Skin of body (tissue), 2 donors: ENCODE results near the gene RRP1. TPM values are rescaled to one million over a fixed set of nuclear protein-coding genes. Genes with fewer than 3 reads are reported as not detected.

Experiments
- DNase-seq: peaks from one replicate; lab custom pipeline; 2025; lab: John Stamatoyannopoulos, UW
- total RNA-seq: library from RNA; depleted of rRNA; stranded (reverse); fragments of >200 nt; gene quantifications from one replicate; pipeline ENCODE4 v1.2.3, GENCODE V29; 2014

RRP1 gene
- total RNA-seq, 1 donor from 2014 or later = 17.8 TPM

DNA sequence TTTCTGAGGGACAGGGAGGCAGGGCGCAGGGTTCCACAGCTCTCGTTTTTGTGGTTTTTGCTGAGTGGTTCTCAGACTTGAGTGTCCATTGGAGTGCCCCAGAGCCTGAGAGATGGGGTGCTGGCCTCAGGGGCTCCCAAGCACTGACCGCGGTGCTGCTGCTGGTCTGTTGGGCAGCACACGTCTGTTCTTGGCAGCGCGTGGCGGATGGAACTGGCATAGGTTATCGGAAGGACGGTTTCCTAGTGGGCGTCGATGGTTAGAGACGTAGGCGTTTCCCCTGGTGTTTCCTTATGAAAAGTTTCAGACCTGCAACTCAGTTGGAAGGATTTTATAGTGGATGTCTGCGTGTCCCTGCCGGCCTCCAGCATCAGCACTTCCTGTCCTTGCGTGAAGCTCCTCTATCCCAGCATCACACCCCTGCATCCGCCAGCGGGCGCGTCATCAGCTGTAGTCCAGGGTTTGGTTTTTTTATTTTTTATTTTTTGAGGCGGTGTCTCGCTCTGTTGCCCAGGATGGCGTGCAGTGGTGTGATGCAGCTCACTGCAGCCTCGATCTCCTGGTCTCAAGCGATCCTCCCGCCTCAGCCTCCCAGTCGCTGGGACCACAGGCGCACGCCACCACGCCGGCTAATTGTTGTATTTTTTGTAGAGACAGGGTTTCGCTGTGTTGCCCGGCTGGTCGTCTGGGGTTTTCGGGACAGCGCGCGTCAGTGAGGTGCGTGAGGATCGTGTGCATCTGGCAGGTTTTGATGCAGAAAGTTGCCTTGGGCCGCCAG is 11.8 kb downstream of the RRP1 start:
- no peak for DNase-seq

DNA sequence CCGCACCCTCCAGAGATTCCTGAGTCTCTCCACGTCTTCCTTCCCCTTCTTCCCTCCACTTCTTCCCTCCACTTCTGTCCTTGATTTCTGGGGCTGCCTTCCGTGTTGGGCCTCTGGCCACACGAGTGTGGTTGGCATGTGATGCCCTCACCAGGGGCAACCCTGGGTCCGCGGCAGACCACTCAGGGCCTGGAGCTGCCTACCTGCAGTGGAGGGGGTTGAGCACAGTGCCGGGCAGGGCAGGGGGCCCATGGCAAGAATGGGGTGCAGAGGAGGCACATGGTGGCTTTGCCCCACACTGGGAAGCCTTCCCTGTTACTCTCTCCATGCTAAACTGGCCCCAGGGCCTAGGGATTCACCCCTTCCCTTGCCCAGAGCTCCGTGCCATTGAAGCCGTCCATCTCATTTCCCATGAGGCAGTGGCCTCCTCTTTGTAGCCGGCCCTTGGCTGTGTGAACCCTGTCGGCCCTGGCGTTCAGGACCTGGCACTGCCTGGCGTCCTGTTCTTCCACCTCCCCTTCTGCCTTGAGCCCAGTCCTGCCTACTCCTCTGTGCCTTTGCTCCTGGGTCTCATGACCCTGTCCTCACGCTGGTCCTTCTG is 13.4 kb downstream of the RRP1 start:
- DNase-seq = no peak

DNA sequence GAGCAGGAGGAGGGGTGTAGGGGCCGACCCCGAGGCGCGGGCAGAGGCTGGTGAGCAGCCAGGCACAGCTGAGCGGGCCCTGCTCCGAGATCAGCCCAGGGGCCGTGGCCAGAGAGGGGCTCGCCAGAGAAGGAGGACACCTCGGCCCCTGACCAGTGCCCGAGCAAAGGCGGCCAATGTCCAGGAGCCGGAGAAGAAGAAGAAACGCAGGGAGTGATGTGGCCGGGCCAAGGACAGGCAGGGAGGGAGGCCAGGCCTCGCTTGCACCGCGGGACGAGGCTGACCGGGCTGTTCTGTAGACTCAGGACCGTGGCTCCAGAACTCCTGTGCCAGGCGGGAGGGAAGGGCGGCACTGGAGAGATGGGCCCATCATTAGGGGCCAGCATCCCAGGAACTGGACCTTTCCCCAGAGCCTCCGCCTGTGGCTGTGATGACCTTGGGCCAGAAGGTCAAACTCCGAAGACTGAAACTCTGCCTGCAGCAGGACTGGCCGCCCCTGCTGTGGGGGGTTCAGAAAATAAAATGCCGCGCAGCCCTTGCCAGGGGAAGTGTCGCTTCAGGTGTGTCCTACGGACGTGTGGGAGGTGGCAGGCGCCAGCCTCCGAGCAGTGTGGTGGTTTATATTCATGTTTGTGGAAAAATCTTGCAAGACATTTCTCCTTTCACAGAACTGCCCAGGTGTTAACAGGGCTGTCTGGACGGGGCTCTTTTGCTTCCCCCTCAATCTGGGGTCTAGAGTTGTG is 14.4 kb downstream of the RRP1 start:
- DNase-seq = no peak

DNA sequence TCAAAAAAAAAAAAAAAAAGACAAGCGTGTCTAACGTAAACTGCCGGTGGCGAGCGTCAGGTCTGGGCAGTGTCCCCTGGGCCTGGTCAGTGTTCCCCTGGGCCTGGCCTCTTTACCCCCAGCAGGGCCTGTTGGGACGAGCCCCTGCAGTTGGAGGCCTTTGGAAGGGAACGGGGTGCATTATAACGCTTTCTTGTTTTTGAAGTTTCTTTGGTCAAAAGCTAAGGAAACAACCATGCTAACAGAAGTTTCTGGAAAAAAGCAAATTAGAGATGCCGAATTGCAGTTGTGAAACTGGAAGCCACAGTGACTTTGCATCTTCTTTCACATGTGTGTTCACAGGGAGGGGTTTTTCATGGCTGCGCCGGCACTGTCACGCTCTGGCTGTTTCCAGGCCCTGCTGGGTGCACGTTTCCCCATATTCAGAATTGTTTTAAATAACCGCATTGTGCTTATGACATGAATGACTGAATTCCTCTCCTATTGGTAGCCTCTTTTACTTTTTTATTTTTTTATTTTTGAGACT is 16.0 kb downstream of the RRP1 start:
- DNase-seq = no peak

DNA sequence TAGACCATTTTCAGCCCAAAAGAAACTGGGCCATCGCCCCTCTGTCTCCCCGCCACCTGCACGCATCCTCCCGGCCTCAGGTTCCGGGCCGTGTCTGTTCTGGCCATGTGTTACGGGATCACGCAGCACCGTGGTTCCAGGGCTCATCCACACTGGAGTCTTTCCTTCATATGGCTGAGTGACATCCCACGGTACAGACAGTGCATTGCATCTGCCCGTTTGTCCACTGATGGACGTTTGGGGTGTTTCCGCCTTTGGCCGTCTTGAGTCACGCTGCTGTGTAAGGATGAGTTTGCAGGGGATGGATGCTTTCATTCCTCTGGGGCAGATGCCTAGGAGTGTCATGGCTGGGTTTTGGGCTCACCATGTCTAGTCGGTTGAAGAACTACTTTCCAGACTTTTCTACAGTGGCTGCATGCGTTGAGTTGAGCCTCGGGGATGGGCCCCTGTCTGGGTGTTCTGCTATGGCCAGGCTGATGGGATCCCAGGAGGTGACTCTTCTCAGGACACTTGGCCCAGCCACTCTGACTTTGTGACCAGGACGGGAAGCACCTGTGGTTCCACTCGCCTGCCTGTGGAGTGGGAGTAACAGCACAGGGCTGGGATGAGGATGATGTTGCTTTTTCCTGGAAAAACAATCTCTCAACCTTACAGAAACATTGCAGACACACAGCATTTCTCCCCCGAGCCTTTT is 16.8 kb downstream of the RRP1 start:
- no peak for DNase-seq

DNA sequence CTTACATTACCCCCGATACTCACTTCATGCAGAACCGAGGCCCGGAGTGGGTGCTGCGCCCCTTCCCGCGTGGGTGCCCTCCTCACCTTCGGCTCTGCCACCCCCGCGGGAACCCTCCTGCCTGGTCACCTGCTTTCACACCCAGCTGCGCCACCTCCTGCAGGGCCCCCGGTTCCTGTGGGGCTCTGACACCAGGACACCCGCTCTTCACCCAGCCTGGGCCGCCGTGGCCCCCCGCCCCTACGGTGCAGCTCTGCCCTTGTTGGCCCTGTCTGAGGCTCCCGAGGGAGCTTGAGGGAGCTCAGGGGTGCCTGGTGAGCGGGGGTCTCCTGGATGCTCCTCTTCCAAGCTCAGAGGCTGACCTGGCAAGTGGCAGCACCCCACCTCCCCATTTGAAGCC is 19.0 kb downstream of the RRP1 start:
- no peak for DNase-seq

DNA sequence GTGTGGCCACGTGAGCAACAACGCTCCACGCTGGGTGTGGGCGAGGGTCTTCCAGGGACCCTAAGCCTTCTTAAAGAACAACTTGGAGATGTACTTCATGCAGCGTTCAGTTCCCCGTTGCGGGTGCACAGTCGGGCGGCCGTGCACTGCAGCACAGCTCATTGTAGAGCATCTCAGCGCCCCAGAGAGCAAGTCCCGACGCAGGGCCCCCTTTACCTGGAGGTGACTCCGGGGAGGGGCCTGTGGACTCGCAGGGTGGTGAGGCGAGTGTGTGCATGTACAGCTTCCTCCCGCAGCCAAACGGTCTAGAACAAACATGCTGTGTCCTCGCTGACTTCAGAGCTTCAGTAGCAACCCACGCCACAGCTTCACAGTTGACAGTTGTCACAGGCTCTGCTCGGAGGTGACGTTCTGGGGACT is 19.5 kb downstream of the RRP1 start:
- no peak for DNase-seq

DNA sequence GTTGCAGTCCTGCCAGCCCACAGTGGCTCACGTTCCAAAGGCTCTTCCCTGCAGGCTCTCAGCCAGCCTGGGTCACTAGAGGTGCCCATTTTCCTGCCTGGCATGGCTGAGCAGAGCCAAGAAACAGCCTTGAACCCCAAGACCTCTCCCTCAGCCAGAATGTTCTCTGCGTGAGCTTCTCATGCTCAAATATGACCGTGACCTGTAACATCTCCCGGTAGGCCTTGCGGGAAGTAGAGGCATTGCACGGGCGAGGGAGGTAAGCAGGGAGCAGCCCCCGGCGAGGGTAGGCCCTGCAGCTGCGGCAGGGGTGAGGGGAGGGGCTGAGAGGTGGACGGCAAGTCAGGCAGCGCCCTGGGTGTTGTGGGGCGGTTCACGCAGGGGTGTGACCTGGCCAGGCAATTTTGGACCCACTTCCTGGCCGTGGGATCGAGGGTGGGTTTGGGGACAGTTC is 20.0 kb downstream of the RRP1 start:
- DNase-seq = no peak

DNA sequence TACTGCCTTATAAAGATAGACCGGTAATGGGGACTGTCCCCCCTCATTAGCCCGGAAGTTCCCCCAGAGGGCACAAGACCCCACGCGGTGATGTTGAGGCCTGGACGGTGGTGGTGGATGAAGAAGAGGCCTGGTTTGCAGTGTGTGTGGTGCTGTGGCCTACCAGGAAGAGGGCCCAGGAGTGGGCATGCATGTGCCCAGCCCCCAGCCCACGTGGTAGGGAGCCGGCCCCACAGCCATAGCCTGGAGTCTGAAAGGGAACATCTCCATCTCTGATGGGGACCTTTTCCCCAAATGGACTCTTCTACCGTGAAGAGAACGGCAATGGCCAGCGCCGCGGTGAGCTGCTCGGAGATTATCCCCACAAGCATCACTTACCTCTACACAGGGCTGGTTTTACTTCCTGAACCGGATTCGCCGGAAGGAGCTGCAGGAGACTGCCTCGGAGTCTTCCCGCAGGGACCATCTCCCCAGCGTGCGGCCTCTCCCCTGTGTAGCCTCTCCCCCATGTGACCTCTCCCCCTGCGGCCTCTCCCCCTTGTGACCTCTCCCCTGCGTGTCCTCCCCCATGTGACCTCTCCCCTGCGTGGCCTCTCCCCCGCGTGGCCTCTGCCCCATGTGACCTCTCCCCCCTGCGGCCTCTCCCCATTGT is 20.6 kb downstream of the RRP1 start:
- DNase-seq = no peak

DNA sequence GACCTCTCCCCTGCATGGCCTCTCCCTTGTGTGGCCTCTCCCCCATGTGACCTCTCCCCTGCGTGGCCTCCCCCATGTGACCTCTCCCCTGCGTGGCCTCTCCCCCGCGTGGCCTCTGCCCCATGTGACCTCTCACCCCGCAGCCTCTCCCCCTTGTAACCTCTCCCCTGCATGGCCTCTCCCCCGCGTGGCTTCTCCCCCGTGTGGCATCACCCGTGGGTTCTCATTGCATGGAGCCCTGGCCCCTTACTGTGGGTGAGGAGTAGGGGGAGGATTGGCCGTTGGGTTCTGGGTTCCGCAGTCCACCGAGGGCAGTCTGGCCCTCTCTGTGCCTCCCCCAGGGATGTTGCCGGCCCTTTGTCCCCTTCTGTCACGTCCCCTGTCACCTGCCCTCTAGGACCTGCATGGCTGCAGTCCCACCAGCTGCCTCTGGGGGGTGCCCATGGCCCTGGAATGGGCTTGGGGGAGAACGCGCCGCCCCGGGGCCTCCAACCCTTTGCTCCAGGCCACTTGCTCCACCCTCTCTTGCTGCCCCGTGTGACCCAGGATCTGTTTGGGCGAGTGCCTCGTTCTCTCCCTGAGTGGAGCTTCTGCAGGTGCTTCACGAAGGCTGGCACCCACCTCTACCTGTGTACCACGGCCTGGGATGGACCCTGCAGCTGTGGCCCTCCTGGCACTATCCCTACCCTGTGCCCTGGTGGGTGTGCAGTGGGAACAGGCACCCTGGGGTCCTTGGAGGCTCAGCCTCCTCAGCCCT is 21.3 kb downstream of the RRP1 start:
- no peak for DNase-seq

DNA sequence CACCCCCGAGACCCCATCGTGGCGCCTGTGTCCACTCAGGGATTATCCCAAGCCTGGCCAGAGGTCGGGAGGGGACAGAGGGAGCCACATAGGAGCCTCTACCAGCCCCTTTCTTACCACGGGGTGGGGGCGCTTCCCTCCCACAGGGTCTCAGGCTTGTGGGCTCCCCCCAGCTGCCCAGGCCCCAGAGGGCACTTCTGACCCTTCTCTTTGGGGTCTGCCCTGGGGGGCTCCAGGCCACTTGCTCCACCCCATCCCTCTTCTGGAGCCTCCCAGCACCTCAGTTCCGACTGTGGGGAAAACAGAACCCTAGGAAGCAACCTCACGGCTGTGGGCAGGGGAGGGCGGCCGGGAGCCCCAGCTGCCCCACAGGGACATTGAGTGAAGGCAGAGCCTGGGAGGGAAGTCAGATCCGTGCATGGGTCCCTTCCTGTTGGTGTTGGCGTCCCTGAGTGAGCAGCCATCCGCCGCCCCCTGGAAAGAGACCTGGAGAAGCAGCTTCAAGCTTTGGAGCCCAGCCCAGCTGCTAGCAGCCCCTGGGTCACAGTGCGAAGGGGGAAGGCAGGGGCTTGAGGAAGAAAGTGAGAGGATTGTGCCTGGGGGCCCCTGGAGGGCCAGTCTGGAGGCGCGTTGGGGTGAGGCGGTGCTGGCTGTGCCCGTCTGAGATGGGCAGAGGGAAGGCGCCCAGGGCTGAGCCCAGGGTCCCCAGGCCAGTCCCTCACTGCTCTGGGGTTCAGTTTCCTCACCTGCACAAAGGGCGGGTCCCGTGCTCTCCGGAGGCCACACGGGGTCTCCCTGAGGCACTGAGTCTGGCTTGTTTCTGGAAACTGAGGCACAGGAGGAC is 22.1 kb downstream of the RRP1 start:
- no peak for DNase-seq

DNA sequence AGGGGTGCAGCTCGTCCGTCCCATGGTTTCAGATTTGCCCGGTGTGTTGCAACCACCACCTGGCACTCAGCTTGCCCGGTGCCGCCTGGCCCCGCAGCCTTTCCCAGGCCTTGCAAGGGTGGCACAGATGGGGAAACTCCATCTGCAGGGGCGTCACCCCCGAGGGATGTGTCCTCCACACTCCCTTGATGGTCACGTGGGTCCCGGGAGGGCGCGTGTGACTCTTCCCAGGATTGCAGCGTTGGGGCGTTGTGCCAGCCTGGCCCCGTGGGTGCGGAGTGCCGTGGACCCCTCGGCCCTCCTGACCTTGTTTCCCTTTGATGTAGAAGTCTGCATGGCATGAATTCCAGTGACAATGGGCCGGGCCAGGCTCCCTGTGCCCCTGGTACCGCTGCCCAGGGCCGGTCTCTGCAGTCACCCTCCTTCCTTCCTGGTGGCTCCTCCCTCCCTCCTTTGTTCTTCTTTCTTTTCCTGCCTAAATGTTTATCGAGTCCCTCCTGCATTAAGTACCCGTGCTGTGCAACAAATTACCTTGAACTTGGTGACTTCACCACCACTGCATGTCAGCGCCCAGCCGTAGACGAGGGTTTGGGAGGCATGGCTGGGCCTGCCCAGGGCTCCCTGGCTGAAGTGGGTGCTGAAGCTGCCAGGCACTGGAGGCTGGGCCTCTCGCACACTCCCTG is 22.9 kb downstream of the RRP1 start:
- DNase-seq = no peak

DNA sequence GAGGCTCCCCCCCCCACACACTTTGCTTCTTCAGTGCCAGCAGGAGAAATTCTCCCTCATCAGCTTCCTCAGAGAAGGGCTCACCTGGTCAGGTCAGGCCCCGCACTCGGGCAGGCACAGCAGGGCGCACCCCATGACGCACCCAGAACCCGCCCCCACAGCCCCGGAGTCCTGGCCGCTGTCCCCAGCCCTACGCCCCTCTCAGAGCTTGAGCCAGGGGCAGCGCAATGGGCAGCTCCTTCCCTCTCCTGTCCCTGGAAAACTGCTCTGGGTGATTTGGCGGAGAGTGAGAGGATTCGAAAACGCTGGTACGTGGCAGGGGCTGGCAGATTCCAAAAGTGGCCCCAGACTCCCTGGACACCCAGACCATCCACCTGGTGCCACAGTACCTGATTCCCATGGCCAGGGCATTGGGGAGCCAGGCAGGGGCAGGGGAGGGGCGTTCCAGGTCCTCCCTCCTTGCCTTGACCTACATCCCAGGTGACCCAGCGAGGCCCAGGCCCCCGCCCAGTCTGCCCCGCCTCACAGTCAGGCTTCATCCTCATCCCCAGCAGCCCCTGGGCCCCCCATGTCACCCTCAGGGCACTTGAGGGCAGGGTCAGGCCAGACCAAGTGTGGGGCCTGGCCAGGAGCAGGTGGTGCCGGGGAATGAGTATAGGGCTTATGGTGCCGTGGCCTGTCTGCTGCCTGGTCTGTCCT is 23.7 kb downstream of the RRP1 start:
- DNase-seq = no peak

DNA sequence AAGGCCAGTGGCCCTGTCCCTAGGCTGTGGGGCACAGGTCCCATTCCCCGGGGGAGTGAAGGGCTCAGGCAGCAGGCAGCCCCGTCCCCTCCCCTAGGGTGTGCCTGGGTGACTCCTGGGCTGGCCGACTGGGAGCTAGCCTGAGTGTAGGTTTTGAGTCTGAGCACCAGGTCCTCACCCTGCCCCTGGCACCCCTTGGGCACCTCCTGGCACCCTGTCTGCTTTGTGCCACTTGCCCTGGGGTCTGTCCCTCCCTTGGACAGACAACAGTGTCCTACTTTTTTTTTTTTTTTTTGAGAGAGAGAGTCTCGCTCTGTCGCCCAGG is 24.2 kb downstream of the RRP1 start:
- no peak for DNase-seq

DNA sequence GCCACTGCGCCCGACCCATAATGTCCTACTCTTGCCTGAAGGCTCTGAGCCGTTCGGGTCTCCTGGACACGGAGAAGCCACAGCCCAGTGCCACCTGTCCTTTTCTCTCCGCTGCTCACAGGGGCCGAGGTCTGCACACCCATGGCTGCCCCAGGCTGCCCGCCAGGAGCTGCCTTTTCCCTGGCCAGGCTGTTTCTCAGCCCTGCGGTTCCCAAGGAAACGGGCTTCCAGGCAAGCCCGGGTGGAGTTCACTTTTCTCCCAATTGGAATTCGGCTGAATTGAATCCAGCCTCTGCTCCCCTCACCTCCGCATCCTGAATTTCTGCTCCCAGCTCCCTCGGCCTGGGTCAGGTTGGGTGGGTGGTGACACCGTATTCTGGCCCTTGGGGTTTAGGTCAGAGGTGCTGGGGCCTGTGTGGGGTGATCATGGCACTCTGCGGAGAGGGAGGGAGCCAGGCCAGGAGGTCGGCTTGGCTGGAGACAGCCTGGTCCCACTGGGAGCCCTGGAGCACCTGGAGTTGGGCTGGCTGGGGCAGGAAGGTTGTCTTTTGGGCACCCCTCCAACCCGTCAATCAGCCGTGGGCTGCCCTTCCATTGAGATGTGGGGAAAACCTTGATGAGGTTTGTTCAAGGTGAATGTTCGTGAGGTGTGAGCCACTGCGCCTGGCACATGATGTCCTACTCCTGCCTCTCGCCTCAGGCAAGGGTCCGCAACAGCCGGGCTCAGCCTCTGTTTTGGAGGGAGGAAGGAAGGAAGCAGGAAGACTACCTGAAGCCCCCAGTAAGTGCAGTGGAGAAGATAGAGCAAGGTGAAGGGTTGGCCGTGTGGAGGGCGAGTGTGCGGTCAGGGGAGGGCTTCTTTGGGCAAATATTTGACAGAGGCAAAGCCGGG is 25.1 kb downstream of the RRP1 start:
- no peak for DNase-seq

DNA sequence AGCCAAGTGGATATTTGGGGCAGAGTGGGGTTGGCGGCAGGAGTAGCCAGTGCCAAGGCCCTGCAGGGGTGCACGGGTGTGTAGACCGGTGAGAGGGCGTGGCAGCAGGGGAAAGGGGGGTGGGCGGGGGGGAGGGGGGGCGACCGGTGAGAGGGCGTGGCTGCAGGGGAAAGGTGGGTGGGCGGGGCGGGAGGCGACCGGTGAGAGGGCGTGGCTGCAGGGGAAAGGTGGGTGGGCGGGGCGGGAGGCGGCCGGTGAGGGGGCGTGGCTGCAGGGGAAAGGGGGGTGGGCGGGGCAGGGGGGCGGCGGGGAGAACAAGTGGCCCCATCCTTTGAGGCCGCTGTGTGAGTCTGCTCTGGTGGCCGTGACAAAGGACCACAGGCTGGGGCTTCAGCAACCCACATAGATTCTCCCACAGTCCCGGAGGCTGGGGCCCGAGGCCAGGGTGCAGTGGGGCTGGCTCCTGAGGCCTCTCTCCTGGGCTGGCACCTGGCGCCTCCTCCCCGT is 25.8 kb downstream of the RRP1 start:
- DNase-seq = no peak

DNA sequence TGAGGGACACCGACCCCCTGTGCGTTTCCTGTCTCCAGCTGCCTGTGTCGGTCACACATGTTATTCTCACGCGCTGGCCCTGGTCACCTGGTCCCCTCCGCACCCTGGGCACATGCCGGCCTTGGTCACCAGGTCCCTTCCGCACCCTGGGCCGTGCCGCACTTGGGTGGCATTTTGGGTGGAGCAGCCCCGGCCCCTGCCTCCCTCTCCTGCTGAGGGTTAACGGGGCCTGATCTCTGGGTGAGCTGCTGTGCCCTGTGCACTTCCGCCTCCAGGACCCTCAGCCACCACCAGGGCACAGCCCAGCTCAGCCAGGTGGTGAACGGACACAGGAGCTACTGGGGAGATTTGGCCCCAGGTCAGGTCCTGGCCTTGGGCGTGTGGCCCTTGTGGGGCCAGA is 26.6 kb downstream of the RRP1 start:
- DNase-seq = no peak
